DND-41 (cell line): ENCODE measurements around the gene ACSS1.

ENCODE experiments used
- CTCF ChIP-seq: IDR thresholded peaks from 2 replicates; pipeline ENCODE4 v1.5.1; 2012; ENCODE audit warnings: borderline replicate concordance, low read length, moderate library complexity, mild to moderate bottlenecking; ENCODE audit not compliant: poor library complexity, severe bottlenecking; ENCODE audit errors: extremely low read depth
- EZH2 ChIP-seq: IDR thresholded peaks from 3 replicates; pipeline ENCODE4 v1.6.1; 2012; ENCODE audit warnings: borderline replicate concordance, low read depth, mild to moderate bottlenecking, moderate library complexity, low read length, inconsistent platforms; ENCODE audit not compliant: severe bottlenecking

GRCh38 chr20:25046181-25046641, 11.7 kb downstream of the ACSS1 start:
- TF ChIP-seq CTCF (no peak), EZH2 (no peak)
